IMR-90 (cell line): ENCODE data around the gene DHRS12.

Experiments used
- BHLHE40 ChIP-seq: fragments of 150-350 bp; IDR thresholded peaks from 2 replicates; pipeline ENCODE4 v1.6.1; 2016; ENCODE audit warnings: mild to moderate bottlenecking, low read depth, low read length
- MAFK ChIP-seq: IDR thresholded peaks from 2 replicates; pipeline ENCODE4 v1.6.1; 2012; ENCODE audit warnings: low read depth, low read length, improper control_type of control experiment
- NFE2L2 ChIP-seq: fragments of 150-350 bp; IDR thresholded peaks from 2 replicates; pipeline ENCODE4 v1.6.1; 2016; ENCODE audit warnings: low read depth, mild to moderate bottlenecking, low read length
- POLR2A ChIP-seq: IDR thresholded peaks from 2 replicates; pipeline ENCODE4 v1.6.1; 2012; ENCODE audit warnings: mild to moderate bottlenecking, low read depth, low read length
- RCOR1 ChIP-seq: IDR thresholded peaks from 2 replicates; pipeline ENCODE4 v1.6.1; 2012; ENCODE audit warnings: mild to moderate bottlenecking, low read length, improper control_type of control experiment; ENCODE audit not compliant: insufficient replicate concordance
- RFX5 ChIP-seq: IDR thresholded peaks from 2 replicates; pipeline ENCODE4 v1.8.0; 2012; ENCODE audit warnings: low read depth, mild to moderate bottlenecking, low read length, moderate library complexity
- TF ChIP-seq, protein P1 (sequence below): conservative IDR thresholded peaks from 2 replicates; pipeline ENCODE4 v1.5.1; 2012; ENCODE audit warnings: mild to moderate bottlenecking, low read depth, low read length, improper control_type of control experiment
- TF ChIP-seq, protein P2 (sequence below): fragments of 150-350 bp; IDR thresholded peaks from 2 replicates; pipeline ENCODE4 v1.6.1; 2017; ENCODE audit warnings: mild to moderate bottlenecking, antibody characterized with exemption, low read length, low read depth

DNA sequence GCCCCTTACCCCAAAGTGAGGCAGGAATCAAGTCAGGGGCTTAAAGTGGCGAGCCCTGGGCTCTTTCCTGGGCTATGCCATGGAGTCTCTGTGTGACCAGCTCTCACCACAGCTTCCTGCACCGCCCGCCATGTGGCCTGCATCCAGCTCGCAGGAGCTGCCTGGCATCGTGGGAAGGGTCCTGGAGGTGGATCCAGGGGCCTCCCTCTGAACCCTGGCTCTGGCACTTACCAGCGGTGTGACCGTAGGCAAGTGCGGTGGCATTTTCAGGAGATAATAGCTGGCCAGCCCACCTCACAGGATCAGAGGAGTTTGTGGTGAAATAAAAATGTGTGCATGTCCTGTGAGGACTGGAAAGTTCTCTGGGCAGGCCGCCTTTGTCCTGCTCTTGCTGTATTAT lies 26.0 kb downstream of the DHRS12 start:
- TF ChIP-seq, protein P1, sequence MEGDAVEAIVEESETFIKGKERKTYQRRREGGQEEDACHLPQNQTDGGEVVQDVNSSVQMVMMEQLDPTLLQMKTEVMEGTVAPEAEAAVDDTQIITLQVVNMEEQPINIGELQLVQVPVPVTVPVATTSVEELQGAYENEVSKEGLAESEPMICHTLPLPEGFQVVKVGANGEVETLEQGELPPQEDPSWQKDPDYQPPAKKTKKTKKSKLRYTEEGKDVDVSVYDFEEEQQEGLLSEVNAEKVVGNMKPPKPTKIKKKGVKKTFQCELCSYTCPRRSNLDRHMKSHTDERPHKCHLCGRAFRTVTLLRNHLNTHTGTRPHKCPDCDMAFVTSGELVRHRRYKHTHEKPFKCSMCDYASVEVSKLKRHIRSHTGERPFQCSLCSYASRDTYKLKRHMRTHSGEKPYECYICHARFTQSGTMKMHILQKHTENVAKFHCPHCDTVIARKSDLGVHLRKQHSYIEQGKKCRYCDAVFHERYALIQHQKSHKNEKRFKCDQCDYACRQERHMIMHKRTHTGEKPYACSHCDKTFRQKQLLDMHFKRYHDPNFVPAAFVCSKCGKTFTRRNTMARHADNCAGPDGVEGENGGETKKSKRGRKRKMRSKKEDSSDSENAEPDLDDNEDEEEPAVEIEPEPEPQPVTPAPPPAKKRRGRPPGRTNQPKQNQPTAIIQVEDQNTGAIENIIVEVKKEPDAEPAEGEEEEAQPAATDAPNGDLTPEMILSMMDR, result no peak
- TF ChIP-seq MAFK, result no peak
- TF ChIP-seq NFE2L2, result no peak
- TF ChIP-seq RCOR1, result no peak
- TF ChIP-seq POLR2A, result no peak
- no peak for TF ChIP-seq RFX5
- TF ChIP-seq BHLHE40, result no peak
- TF ChIP-seq, protein P2, sequence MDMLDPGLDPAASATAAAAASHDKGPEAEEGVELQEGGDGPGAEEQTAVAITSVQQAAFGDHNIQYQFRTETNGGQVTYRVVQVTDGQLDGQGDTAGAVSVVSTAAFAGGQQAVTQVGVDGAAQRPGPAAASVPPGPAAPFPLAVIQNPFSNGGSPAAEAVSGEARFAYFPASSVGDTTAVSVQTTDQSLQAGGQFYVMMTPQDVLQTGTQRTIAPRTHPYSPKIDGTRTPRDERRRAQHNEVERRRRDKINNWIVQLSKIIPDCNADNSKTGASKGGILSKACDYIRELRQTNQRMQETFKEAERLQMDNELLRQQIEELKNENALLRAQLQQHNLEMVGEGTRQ, result no peak
